Endothelial cell of umbilical vein (primary cell): ENCODE measurements around the gene CROCC.

ENCODE experiments used
- CTCF ChIP-seq, 2 donors: IDR thresholded peaks; 1 replicate in 1 of 2; 2 replicates in 1 of 2; pipeline ENCODE4 v1.5.1; 2011; ENCODE audit warnings: low read length in 2 of 2, mild to moderate bottlenecking in 2 of 2, moderate library complexity in 2 of 2, control low read depth in 1 of 2, inconsistent platforms in 1 of 2, low read depth in 1 of 2; ENCODE audit not compliant: insufficient read depth in 1 of 2; ENCODE audit errors: extremely low read depth in 1 of 2
- EZH2 ChIP-seq: IDR thresholded peaks from 2 replicates; pipeline ENCODE4 v1.6.1; 2012; ENCODE audit warnings: borderline replicate concordance, low read depth, mild to moderate bottlenecking, moderate library complexity, low read length, inconsistent platforms; ENCODE audit not compliant: severe bottlenecking
- MAX ChIP-seq: IDR thresholded peaks from 2 replicates; pipeline ENCODE4 v1.6.1; 2011; ENCODE audit not compliant: insufficient read depth, insufficient read length
- POLR2A ChIP-seq: IDR thresholded peaks from 2 replicates; pipeline ENCODE4 v1.6.1; 2012; ENCODE audit warnings: low read depth, mild to moderate bottlenecking, control low read depth, low read length

- no peak for TF ChIP-seq CTCF (IDR thresholded peaks at IDR 0.05; ENCODE audit: extremely low read depth in 1 of 2, insufficient read depth in 1 of 2, low read depth in 1 of 2, low read length in 2 of 2)
- TF ChIP-seq EZH2 = no peak
- no peak for TF ChIP-seq MAX
- no peak for TF ChIP-seq POLR2A
Observed at GRCh38 chr1:16922885-16923431, 1.2 kb downstream of the CROCC start.
